ENCODE data around the gene CAMTA1.

CAMTA1 gene

GRCh38 chr1:6987940-6988339 lies 202.7 kb downstream of the CAMTA1 start:
- ATAC-seq (ENCODE audit: low read depth) (no peak), DNase-seq (ENCODE audit: low spot score) (no peak)
- H3K27me3 ChIP-seq (ENCODE audit: insufficient read depth, poor library complexity, severe bottlenecking): no peaks in the 10 kb centered on the region
- H3K27ac ChIP-seq (ENCODE audit: poor library complexity, severe bottlenecking): no peak overlapping the region
- no peak overlapping the region for H3K4me3 ChIP-seq (ENCODE audit: severe bottlenecking)
- TF ChIP-seq CTCF (IDR thresholded peaks at IDR 0.05; ENCODE audit: poor library complexity, severe bottlenecking): no peak
- peaks cover 8% of the 10 kb centered on the region for H3K4me1 ChIP-seq (ENCODE audit: insufficient read depth, poor library complexity, severe bottlenecking)
- no peaks in the 10 kb centered on the region for H3K36me3 ChIP-seq (ENCODE audit: low read depth)
- peaks cover 6% of the 10 kb centered on the region for H3K9me3 ChIP-seq (ENCODE audit: severe bottlenecking)

GRCh38 chr1:6988796-6989195 lies 203.5 kb downstream of the CAMTA1 start:
- ATAC-seq (ENCODE audit: low read depth) (no peak), DNase-seq (ENCODE audit: low spot score) (no peak)
- H3K36me3 ChIP-seq (ENCODE audit: low read depth): no peaks in the 10 kb centered on the region
- no peaks in the 10 kb centered on the region for H3K27me3 ChIP-seq (ENCODE audit: insufficient read depth, poor library complexity, severe bottlenecking)
- no peak overlapping the region for H3K27ac ChIP-seq (ENCODE audit: poor library complexity, severe bottlenecking)
- H3K4me1 ChIP-seq (ENCODE audit: insufficient read depth, poor library complexity, severe bottlenecking): peaks cover 8% of the 10 kb centered on the region
- TF ChIP-seq CTCF (IDR thresholded peaks at IDR 0.05; ENCODE audit: poor library complexity, severe bottlenecking): no peak
- H3K9me3 ChIP-seq (ENCODE audit: severe bottlenecking): peaks cover 10% of the 10 kb centered on the region
- H3K4me3 ChIP-seq (ENCODE audit: severe bottlenecking): no peak overlapping the region

- Histone ChIP-seq H3K4me3 (ENCODE audit: severe bottlenecking) (no peak overlapping the region), H3K9me3 (ENCODE audit: severe bottlenecking) (peaks cover 10% of the 10 kb centered on the region), H3K27me3 (ENCODE audit: insufficient read depth, poor library complexity, severe bottlenecking) (no peaks in the 10 kb centered on the region), H3K36me3 (ENCODE audit: low read depth) (no peaks in the 10 kb centered on the region), H3K4me1 (ENCODE audit: insufficient read depth, poor library complexity, severe bottlenecking) (peaks cover 8% of the 10 kb centered on the region), H3K27ac (ENCODE audit: poor library complexity, severe bottlenecking) (no peak overlapping the region)
- no peak for ATAC-seq (ENCODE audit: low read depth)
- DNase-seq (ENCODE audit: low spot score): no peak
- TF ChIP-seq CTCF (IDR thresholded peaks at IDR 0.05; ENCODE audit: poor library complexity, severe bottlenecking): no peak
Observed at GRCh38 chr1:6989212-6990159, 204.2 kb downstream of the CAMTA1 start.

- no peaks in the 10 kb centered on the region for H3K36me3 ChIP-seq (ENCODE audit: low read depth)
- DNase-seq (ENCODE audit: low spot score) (no peak), ATAC-seq (ENCODE audit: low read depth) (peak; percentile 90)
- TF ChIP-seq CTCF (IDR thresholded peaks at IDR 0.05; ENCODE audit: poor library complexity, severe bottlenecking): no peak
- no peak overlapping the region for H3K27ac ChIP-seq (ENCODE audit: poor library complexity, severe bottlenecking)
- no peaks in the 10 kb centered on the region for H3K27me3 ChIP-seq (ENCODE audit: insufficient read depth, poor library complexity, severe bottlenecking)
- H3K4me3 ChIP-seq (ENCODE audit: severe bottlenecking): no peak overlapping the region
- peaks cover 10% of the 10 kb centered on the region for H3K9me3 ChIP-seq (ENCODE audit: severe bottlenecking)
- H3K4me1 ChIP-seq (ENCODE audit: insufficient read depth, poor library complexity, severe bottlenecking): peaks cover 8% of the 10 kb centered on the region
Observed at GRCh38 chr1:6991266-6991665, 206.0 kb downstream of the CAMTA1 start.

- H3K36me3 ChIP-seq (ENCODE audit: low read depth): no peaks in the 10 kb centered on the region
- no peak overlapping the region for H3K27ac ChIP-seq (ENCODE audit: poor library complexity, severe bottlenecking)
- H3K4me1 ChIP-seq (ENCODE audit: insufficient read depth, poor library complexity, severe bottlenecking): peaks cover 8% of the 10 kb centered on the region
- H3K9me3 ChIP-seq (ENCODE audit: severe bottlenecking): peaks cover 5% of the 10 kb centered on the region
- DNase-seq (ENCODE audit: low spot score): no peak
- no peak for ATAC-seq (ENCODE audit: low read depth)
- H3K4me3 ChIP-seq (ENCODE audit: severe bottlenecking): no peak overlapping the region
- H3K27me3 ChIP-seq (ENCODE audit: insufficient read depth, poor library complexity, severe bottlenecking): no peaks in the 10 kb centered on the region
- TF ChIP-seq CTCF (IDR thresholded peaks at IDR 0.05; ENCODE audit: poor library complexity, severe bottlenecking): no peak
Observed at GRCh38 chr1:6995789-6996188, 210.5 kb downstream of the CAMTA1 start.

Measured in RWPE2 (cell line).